Adrenal gland (tissue), 12 donors: ENCODE data around the gene MEIS3. TPM values are rescaled to one million over a fixed set of nuclear protein-coding genes. Genes with fewer than 3 reads are reported as not detected.

ENCODE experiments used
- DNase-seq, 7 donors: peaks; one replicate each; pipeline ENCODE4 v3.0.0-alpha.2; 2019 to 2020
- H3K27ac ChIP-seq, 5 donors: fragments of 200-600 bp; sonication (generic) in 4 of 5; 1 replicate in 3 of 5; 2 replicates in 2 of 5; pipeline versions ENCODE4 v1.5.1 to v1.8.0; 2016 to 2020; ENCODE audit warnings: mild to moderate bottlenecking in 1 of 5
- H3K27me3 ChIP-seq: fragments of 200-600 bp; 2 replicates; pipeline ENCODE4 v1.8.0; 2021
- H3K36me3 ChIP-seq, 2 donors: fragments of 200-600 bp; replicated peaks in 1 of 2; 1 replicate in 1 of 2; 2 replicates in 1 of 2; pipeline versions ENCODE4 v1.5.1 to v1.8.0; 2018 to 2022
- H3K4me1 ChIP-seq, 2 donors: fragments of 200-600 bp; replicated peaks in 1 of 2; 1 replicate in 1 of 2; 2 replicates in 1 of 2; pipeline versions ENCODE4 v1.5.1 to v1.8.0; 2018 to 2021
- H3K4me3 ChIP-seq, 4 donors: fragments of 200-600 bp; sonication (generic) in 3 of 4; one replicate each; pipeline ENCODE4 v1.5.1; 2016 to 2018
- H3K9me3 ChIP-seq, 3 donors: fragments of 200-600 bp; sonication (generic) in 1 of 3; replicated peaks in 1 of 3; 1 replicate in 2 of 3; 2 replicates in 1 of 3; pipeline versions ENCODE4 v1.5.1 to v1.8.0; 2016 to 2021
- CTCF ChIP-seq, 6 experiments: fragments of 450-650 bp in 4 of 6; fragments of 200-600 bp in 2 of 6; sonication (generic) in 1 of 6; IDR thresholded peaks; 1 replicate in 5 of 6; 2 replicates in 1 of 6; pipeline versions ENCODE4 v1.5.1 to v1.8.0; 2016 to 2021; ENCODE audit warnings: antibody characterized with exemption in 6 of 6, mild to moderate bottlenecking in 2 of 6, moderate library complexity in 1 of 6
- POLR2A ChIP-seq, 2 donors: fragments of 450-650 bp; IDR thresholded peaks; one replicate each; pipeline ENCODE4 v1.6.1; 2017; ENCODE audit warnings: antibody characterized with exemption in 2 of 2, mild to moderate bottlenecking in 2 of 2, moderate library complexity in 1 of 2
- WGBS, 4 donors: extraction: QIAGEN DNeasy Blood & Tissue Kit in 2 of 4; methylation state at CpG; one replicate each; pipeline versions ENCODE4 v1.1.5 to v1.1.7; 2013 to 2017; 5-methylcytosine and 5-hydroxymethylcytosine counted together
- intact Hi-C, 2 donors: fragments of 100-400 bp; cut with DNase I; formaldehyde crosslinking; loops; one replicate each; pipeline versions ENCODE4 v1.14.1 to v1.15.0; 2022 to 2023
- polyA plus RNA-seq, 3 donors: library from polyadenylated mRNA; stranded (reverse); fragments of 200-250 nt in 2 of 3; fragments of 350-450 nt in 1 of 3; fragmentation: Illumina TruSeq in 1 of 3; extraction: RNeasy Lipid Tissue Mini Kit (QIAGEN cat#74804) in 1 of 3; gene quantifications; one replicate each; pipeline ENCODE4 v1.2.3, GENCODE V29; 2013 to 2014
- total RNA-seq, 9 donors: library from RNA; depleted of rRNA in 4 of 9; stranded (reverse); fragments of >200 nt in 4 of 9; fragments of 120-200 nt in 1 of 9; fragmentation: NEBNext Ultra II Directional in 1 of 9; extraction: Animal tissue kit (Norgen Biotek cat#: 25700) in 1 of 9; gene quantifications; one replicate each; pipeline versions ENCODE4 v1.1.0 to v1.2.4, GENCODE V29; 2013 to 2023
- donor health status: healthy with polysubstance abuse.
- donor health status: Bipolar disorder and iron deficiency.
- donor health status: DM: yes; HTN: yes; CAD: no.
- donor health status: DM: no; HTN: no; CAD: no.
- donor health status: DM: no; HTN: no; CAD: no.
- donor health status: DM: yes; HTN: yes; CAD: no.

MEIS3 gene
- total and polyA plus RNA-seq, 12 donors: 2.1 to 15.5 (median 5.1) TPM

- H3K27ac ChIP-seq: no peak overlapping the region
- no peaks in the 10 kb centered on the region for H3K9me3 ChIP-seq
- H3K4me3 ChIP-seq: no peak overlapping the region
- H3K27me3 ChIP-seq: peaks cover 19% of the 10 kb centered on the region
- H3K36me3 ChIP-seq: no peaks in the 10 kb centered on the region
- TF ChIP-seq CTCF (IDR thresholded peaks at IDR 0.05): no peak
- TF ChIP-seq POLR2A (IDR thresholded peaks at IDR 0.05): no peak
- no peaks in the 10 kb centered on the region for H3K4me1 ChIP-seq
- DNase-seq: no peak
- intact Hi-C loops: no loop called here
- 84 to 94% (median 85%) methylated on average over 4 of the region's 4 CpGs for WGBS, 4 donors
Measured at GRCh38 chr19:47405197-47405550, 14.2 kb downstream of the MEIS3 start.

DNA sequence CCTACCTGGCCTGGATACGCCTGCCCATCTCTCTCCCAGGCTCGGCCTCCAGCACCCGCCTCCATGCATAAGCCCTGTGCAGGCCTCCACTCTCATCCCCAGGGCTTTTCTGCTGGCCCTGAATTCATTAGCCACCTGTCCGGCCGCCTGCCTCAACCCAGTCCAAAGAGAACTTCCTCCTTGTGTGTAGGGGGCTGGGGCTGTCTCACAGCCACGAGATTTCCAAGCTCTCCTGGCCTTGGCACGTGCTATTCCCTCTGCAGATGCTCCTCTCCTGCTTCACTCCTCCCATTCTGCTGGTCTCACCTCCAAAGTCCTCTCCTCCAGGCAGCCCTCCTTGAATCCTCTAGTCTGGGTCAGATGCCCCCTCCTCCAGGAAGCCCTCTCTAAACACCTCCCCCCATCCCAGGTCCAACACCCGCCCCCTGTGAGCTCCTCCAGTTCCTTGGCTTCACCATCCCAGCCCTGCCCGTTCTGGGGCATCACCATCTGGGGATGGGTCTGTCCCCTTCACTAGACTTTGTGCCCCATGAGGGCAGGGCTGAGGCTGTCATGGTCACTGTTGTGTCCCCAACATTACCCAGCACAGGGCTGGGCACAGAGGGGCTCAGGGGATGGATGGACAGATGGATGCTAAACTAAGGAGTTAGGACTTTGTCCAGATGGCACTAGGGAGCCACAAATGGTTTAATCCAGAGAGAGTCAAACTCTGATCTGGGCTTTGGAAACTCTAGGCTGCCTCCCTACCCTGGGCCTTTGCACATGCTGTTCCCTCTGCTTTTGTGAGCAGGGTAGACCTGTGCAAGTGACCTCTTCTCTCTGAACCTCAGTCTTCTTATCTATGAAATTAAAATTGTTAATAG, 14.8 kb downstream of the MEIS3 start:
- no peaks in the 10 kb centered on the region for H3K36me3 ChIP-seq
- TF ChIP-seq POLR2A (IDR thresholded peaks at IDR 0.05) (no peak), CTCF (IDR thresholded peaks at IDR 0.05) (no peak)
- intact Hi-C loops: no loop called here
- 71 to 81% (median 77%) methylated on average over 9 of the region's 9 CpGs for WGBS, 4 donors
- DNase-seq: no peak
- H3K27ac ChIP-seq: no peak overlapping the region
- no peaks in the 10 kb centered on the region for H3K4me1 ChIP-seq
- peaks cover 19% of the 10 kb centered on the region for H3K27me3 ChIP-seq
- no peak overlapping the region for H3K4me3 ChIP-seq
- no peaks in the 10 kb centered on the region for H3K9me3 ChIP-seq

- intact Hi-C loops: no loop called here
- DNase-seq: no peak
- H3K4me1 ChIP-seq: no peaks in the 10 kb centered on the region
- H3K9me3 ChIP-seq: no peaks in the 10 kb centered on the region
- peaks cover 14% of the 10 kb centered on the region for H3K27me3 ChIP-seq
- H3K4me3 ChIP-seq: no peak overlapping the region
- 75 to 80% (median 77%) methylated on average over 15 to 16 of the region's 16 CpGs for WGBS, 4 donors
- no peaks in the 10 kb centered on the region for H3K36me3 ChIP-seq
- H3K27ac ChIP-seq: no peak overlapping the region
- no peak for TF ChIP-seq CTCF (IDR thresholded peaks at IDR 0.05)
- no peak for TF ChIP-seq POLR2A (IDR thresholded peaks at IDR 0.05)
Measured at GRCh38 chr19:47402504-47402903, 16.8 kb downstream of the MEIS3 start.

DNA sequence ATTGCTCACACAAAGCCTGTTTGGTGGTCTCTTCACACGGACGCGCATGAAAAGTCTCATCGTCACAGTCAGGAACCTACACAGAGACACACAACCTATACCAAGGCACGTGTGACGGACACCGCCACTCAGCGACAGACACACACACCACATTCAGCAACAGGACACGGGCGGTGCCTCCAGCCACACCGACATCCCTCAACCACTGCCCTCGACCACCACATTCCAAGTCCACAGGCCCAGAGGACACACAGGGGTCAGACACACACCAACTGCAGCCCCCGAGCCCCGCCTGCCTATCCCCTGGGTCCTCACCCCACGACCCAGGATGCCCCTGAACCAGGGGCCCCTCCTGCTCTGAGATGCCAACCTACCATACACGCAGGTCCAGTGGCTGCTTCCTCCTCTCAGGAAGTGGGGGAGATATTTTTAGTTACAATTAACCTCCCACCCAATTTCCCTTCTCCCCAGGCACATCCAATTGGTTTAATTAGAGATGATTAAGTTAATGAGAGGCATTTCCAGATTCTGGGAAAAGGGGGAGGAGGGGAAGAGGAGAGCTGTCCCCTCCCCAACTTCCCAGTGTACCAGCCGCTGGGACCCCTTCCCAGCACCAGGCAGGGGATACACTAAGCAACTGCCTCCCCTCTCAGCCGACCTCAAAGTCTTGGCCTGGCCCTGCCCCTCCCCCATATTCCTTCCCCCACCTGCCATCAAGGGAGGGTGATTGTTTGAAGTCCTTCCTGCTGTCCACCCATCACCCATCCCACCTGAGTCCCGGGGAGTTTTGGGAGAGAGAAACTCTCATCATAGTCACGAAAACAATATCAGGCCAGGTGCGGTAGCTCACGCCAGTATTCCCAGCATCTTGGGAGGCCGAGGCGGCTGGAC, 20.4 kb downstream of the MEIS3 start:
- 54 to 68% (median 57%) methylated on average over 19 to 24 of the region's 24 CpGs for WGBS, 4 donors
- no peak for DNase-seq
- Histone ChIP-seq H3K36me3 (no peaks in the 10 kb centered on the region), H3K9me3 (no peaks in the 10 kb centered on the region), H3K4me3 (no peak overlapping the region), H3K4me1 (no peaks in the 10 kb centered on the region), H3K27ac (no peak overlapping the region), H3K27me3 (no peaks in the 10 kb centered on the region)
- intact Hi-C loops: no loop called here
- TF ChIP-seq POLR2A (IDR thresholded peaks at IDR 0.05) (no peak), CTCF (IDR thresholded peaks at IDR 0.05) (no peak)
